Suppressor macrophage (primary cell): ENCODE measurements around the gene FXYD6.

Source experiments
- DNase-seq, 4 experiments: peaks; one replicate each; pipeline ENCODE4 v3.0.0-alpha.2; 2020 to 2022

The FXYD6 gene

GRCh38 chr11:117842131-117842941 is 34.1 kb downstream of the FXYD6 start:
- DNase-seq: peak; percentile 88 to 96 (median 92)

DNA sequence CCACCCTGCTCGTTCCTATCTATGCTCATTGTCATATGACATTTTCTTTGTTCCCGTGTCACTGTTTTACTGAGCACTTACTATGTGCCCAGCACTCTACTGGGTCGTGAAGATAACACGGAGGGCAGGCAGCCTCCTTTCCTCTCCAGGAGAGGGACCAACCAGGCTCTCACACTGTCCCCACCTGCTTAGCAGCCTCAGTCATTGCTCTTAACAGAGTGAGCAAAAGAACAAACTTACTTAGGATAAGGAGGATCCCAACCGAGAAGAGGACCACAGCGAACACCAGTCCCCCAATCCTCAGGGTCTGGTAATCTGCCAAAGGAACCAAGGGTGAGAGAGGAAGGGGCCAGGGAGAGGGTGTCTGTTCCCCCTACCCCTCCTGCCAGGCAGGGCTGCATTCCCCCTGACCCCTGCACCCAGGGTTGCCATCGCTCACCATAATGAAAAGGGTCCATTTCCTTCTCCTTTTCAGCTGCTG is 34.9 kb downstream of the FXYD6 start:
- no peak for DNase-seq

DNA sequence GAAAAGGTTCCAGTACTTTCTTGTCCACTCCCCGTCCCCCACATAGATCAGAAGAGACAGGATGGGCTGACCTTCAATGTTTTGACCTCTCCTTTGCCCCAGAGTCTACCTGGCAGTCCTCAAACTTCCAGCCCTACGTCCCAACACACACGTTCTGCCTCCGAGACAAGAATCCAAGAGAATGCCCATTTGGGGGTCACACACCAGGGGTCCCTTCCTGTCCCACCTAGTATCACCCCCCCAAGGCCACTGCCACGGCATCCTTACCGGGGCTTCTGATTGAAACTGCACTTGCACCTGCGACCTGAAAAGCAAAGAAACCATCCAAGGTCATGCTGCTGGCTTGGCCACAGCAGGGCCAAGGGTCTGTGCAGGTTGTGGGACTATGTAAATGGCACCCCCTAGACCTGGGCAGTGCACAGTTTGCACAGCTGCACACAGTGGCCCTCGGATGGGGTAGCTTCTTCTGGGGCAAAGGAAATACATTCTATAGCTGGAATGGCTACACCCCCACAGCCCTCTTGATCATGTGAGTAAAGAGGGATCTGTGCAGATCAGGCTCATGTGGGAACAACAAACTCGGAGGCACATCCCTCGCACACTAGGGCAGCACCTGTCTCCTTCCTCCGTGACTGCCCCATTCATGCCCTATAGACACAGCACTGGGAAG is 35.4 kb downstream of the FXYD6 start:
- peak in 2 of 4 experiments; percentile 33 to 41 for DNase-seq

DNA sequence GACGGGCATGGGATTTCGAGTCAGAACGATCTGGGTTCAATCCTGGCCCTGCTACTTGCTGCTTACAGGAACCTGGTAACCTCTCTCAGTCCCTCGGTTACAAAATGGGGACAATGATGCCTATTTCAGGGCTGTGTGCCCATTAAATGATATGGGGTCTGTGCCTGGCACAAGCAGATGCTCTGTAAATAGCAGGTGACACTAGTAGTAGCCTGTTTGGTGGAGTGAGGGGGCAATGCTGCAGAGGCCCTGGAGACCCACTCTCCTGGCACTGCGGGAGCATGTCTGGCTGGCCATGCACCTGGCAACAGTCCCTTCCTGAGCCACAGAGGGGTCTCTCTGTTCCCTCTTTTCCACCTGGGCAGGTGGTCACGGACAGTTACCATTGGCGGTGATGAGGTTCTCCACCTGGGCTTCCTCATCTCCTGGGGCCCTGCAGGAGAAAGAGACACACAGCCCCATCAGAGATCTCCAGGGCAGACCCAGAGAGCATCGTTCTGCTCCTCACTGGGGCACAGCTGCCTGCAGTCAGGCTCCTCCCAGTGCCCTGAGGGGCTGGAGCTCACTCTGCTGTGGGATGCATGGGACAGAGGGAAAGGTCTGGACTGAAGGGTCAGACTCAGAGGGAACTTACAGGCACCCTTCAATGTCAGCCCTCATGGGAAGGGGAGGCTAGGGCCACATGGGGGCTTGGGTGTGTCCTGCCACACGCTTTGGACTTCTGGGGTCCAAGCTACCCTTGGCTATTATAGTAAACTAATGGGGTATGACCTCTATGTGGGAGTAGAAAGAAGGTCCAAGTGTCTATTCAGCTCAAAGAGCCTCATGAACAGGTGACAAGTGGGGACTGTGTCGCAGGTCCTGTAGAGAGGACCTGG is 36.3 kb downstream of the FXYD6 start:
- DNase-seq: no peak

DNA sequence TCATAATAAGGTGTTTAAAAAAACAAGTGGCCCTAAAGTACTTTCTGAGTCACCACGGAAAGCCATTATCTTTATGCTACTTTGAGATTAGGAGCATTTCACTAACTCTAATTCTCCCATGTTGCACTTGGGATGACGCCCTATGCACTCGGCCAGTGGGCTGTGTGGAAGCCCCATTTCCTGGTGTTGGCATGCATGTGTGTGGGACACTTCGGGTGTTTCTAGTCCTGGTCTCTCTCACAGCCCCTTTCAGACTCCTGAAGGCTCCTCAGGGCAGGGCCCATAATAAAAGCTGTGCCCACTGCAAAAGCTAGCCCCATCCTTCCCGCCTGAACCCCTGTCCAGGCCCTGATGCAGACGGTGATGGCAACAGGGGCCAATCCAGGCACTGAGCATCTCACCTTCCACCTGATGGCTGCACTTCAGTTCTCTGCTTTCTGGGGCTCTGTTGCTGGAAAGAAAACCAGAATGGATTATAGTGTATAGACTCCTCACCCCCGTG is 37.0 kb downstream of the FXYD6 start:
- DNase-seq: no peak

DNA sequence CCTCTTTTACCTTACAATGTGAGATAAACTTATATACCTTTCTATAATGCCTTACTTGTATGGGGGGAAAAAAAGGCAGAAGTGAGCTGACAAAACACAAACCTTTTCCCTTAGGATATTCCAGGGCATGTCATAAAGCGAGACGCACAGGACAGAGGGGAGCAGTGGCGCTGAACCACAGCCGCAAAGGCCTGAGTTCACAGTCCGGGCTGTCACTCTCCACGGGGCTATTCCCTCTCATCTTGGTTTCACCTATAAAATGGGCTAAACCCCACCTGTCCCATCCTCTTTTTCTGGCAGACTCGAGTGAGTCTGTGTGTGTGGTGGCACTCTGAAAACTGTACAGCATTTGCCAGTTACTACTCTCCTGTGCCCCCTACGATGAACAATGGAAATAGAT is 37.6 kb downstream of the FXYD6 start:
- DNase-seq: no peak

- no peak for DNase-seq
Observed at GRCh38 chr11:117837791-117838190, 38.7 kb downstream of the FXYD6 start.

DNA sequence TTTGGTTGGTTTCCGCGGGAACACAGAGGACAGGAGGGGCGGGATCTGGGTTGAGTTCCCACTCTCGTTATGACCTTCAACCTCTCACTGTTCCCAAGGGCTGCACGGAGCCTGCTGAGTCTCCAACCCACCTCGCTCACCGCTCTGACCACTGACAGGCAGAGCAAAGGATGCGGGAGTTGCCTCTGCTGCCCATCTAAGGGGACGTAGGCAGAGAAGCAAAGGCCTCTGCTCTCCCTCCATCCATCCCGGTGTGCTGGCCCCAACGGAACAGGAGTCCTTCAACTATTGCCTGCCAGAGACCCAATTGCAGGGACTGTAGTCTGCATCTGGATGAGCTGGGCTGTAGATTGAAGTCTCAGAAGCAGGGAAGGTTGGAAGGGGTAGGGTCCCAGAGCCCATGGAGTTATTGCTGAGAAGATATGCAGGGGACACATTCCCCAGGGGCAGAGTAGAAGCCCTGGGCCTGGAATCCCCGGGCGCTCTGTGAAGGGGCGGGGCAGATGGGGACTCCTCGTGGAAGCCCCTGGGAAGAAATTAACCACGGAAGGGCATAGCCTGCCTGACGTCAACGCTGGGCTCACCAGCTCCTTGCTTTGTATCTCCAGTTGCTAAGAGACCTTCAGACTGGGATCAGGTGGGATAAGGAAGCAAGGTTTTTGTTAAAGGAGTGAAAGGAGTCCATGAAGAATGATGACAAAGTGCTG is 39.2 kb downstream of the FXYD6 start:
- DNase-seq: no peak

- peak in 3 of 4 experiments; percentile 49 to 55 (median 52) for DNase-seq
Observed at GRCh38 chr11:117836077-117836960, 40.1 kb downstream of the FXYD6 start.

DNA sequence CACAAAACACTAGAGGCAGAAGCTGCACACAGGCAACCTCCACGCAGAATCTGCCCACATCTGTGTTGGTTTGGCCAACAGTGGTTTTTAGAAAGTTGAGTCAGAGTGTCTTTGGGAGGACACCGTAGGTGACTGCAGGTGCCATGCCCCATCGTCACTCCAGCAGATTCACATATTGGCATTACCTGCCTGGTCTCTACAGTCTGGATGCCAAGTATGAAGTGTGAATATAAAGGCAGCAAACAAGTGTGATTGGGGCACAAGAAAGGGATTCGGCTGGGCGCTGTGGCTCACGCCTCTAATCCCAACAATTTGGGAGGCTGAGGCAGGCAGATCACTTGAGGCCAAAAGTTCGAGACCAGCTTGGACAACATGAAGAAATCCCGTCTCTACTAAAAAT is 40.9 kb downstream of the FXYD6 start:
- DNase-seq: no peak

- no peak for DNase-seq
Observed at GRCh38 chr11:117834838-117835443, 41.5 kb downstream of the FXYD6 start.

- no peak for DNase-seq
Observed at GRCh38 chr11:117834068-117834810, 42.2 kb downstream of the FXYD6 start.

GRCh38 chr11:117833401-117833891 is 43.0 kb downstream of the FXYD6 start:
- DNase-seq: no peak

- no peak for DNase-seq
Observed at GRCh38 chr11:117832511-117832910, 43.9 kb downstream of the FXYD6 start.

DNA sequence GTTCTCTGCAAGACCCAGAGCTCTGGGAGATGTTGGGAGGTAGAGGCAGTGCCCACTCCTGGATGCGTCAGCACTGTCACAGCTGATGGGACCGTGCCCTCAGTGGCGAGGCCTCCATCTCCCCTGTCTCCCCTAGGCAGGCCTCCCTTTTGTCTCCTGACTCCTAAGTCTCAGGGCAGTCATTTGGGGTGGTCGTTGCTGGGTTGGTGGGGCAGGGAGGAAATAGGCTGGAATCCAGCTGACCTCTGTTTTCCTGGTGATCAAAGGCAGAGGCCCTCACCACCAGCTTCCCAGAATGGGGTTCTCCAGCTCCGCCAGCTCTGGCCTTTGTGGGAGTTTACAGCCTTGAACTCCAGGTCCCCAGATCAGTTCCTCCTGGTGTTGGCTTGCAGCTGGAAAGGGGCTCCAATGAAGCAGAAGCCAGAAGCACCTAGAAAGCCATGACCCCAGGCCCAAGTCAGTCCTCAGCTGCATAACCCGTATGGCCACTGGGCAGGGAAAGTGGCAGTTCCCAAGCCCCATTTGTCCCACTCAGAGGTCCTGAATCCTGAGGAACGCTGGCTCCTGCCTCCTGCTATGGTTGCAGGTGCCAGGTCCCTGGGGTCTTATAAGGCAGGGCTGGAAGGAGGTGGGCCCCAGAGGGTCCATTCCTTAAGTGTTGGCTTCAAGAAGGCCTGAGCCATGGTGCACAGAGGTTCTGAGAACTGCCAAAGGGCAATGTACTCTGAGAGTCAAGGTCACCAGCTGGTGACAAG is 44.6 kb downstream of the FXYD6 start:
- no peak for DNase-seq

- peak in 2 of 4 experiments; percentile 42 to 50 for DNase-seq
Observed at GRCh38 chr11:117830674-117831351, 45.6 kb downstream of the FXYD6 start.

DNA sequence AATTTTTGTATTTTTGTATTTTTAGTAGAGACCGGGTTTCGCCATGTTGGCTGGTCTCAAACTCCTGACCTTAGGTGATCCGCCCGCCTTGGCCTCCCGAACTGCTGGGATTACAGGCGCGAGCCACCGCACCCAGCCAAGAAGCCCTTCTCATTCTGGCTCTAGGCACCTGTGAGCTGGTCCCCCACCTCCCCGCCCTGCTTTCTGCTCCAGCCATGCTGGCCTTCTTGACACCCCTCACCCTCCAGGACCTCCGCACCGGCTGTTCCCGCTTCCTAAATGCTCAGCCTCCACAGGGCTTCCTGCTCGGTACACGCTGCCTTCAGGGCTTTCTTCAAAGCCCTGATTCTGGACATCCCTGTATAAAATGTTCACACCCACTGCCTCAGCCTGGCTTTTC is 46.4 kb downstream of the FXYD6 start:
- DNase-seq: no peak

DNA sequence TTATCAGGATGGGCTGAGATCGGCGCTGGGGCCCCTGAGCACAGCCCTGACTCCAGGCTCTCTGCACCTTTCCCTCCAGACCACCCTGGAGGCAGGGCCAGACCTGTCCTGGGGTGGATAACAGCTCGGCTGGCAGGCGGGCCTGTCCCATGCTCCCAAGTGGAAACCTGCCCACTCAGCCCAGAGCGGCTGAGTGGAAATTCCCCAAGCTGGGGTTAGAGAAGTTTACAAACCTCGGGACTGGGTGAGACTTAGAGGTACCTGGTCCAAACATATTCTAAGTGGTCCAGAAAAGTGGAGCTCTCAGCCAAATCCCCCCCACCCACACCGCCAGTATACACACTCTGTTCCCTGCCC is 47.1 kb downstream of the FXYD6 start:
- DNase-seq: peak in 1 of 4 experiments; percentile 51
